H1 (cell line): ENCODE measurements around the gene DAAM1. TPM values are rescaled to one million over a fixed set of nuclear protein-coding genes. Genes with fewer than 3 reads are reported as not detected.

ENCODE experiments used
- BCL11A ChIP-seq, 2 experiments: IDR thresholded peaks; one replicate each; pipeline ENCODE4 v1.6.1; 2011; ENCODE audit warnings: low read depth in 2 of 2, low read length in 2 of 2, mild to moderate bottlenecking in 2 of 2
- FOSL1 ChIP-seq: IDR thresholded peaks from 2 replicates; pipeline ENCODE4 v1.6.1; 2011; ENCODE audit warnings: mild to moderate bottlenecking, low read depth, low read length, moderate library complexity; ENCODE audit not compliant: insufficient read depth
- GTF2F1 ChIP-seq: IDR thresholded peaks from 2 replicates; pipeline ENCODE4 v1.6.1; 2012; ENCODE audit warnings: low read depth, low read length, improper control_type of control experiment, borderline replicate concordance
- KDM1A ChIP-seq: fragments of 200-600, 300-600 bp; sonication (generic); IDR thresholded peaks from 2 replicates; pipeline ENCODE4 v1.7.1; 2016; ENCODE audit warnings: mild to moderate bottlenecking, low read length, borderline replicate concordance
- RFX5 ChIP-seq: IDR thresholded peaks from 2 replicates; pipeline ENCODE4 v1.6.1; 2011; ENCODE audit warnings: low read depth, low read length, improper control_type of control experiment, borderline replicate concordance
- SIN3A ChIP-seq, 2 experiments: IDR thresholded peaks in 1 of 2; conservative IDR thresholded peaks in 1 of 2; 2 replicates each; pipeline ENCODE4 v1.6.1; 2011 to 2012; ENCODE audit warnings: low read length in 2 of 2, improper control_type of control experiment in 1 of 2, low read depth in 1 of 2, mild to moderate bottlenecking in 1 of 2
- SIX5 ChIP-seq: IDR thresholded peaks from 2 replicates; pipeline ENCODE4 v1.6.1; 2011; ENCODE audit warnings: mild to moderate bottlenecking, low read depth, low read length
- SP2 ChIP-seq: IDR thresholded peaks from 2 replicates; pipeline ENCODE4 v1.6.1; 2012; ENCODE audit warnings: mild to moderate bottlenecking, low read length, inconsistent platforms
- polyA plus RNA-seq, 7 experiments: library from polyadenylated mRNA; depleted of rRNA in 3 of 7; stranded (reverse) in 5 of 7; unstranded in 2 of 7; fragments of >200 nt in 5 of 7; fragments of 200-250 nt in 2 of 7; gene quantifications; 1 replicate in 5 of 7; 2 replicates in 1 of 7; 4 replicates in 1 of 7; pipeline versions ENCODE4 v1.2.1 to v1.2.3, GENCODE V29; 2011 to 2013; ENCODE audit warnings: missing spikeins in 2 of 7, mixed read lengths in 2 of 7
- total RNA-seq: library from RNA; stranded (reverse); fragmentation: NEBNext Ultra II Directional; extraction: Animal tissue kit (Norgen Biotek cat#: 25700); gene quantifications from 2 replicates; pipeline ENCODE4 v1.2.1, GENCODE V29; 2021

DAAM1 gene
- total and polyA plus RNA-seq, 2 of the 8 experiments (the other 6 are each of a cell fraction or from before 2014, with no cell fraction given): 5.0 to 44.9 TPM

DNA sequence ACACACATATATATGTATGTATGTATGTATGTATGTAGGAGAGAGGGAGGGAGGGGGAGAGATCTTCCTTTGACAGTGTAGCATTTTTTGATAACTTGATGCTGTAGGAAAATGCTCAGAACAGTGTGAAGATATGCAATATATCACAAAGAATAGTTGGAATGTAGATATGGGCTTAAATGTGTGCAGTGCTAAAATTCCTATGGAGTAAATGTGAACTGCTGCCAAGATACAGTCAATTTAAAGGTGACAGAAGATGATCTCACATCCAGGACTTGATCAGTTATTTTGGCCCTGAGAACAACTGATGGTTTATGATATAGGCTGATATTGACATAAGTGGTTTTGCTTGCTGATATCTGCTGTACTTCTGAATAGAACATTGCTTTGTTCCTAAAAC is 84.2 kb downstream of the DAAM1 start (continued):
- TF ChIP-seq SIN3A (conservative IDR thresholded peaks at IDR 0.05 in 1 of 2, IDR thresholded peaks at IDR 0.05 in 1 of 2; ENCODE audit: low read depth in 1 of 2, low read length in 2 of 2): no peak
- TF ChIP-seq KDM1A: no peak
- TF ChIP-seq SIX5: no peak
- TF ChIP-seq FOSL1: no peak
- TF ChIP-seq BCL11A (IDR thresholded peaks at IDR 0.05; ENCODE audit: low read depth in 2 of 2, low read length in 2 of 2): no peak
- no peak for TF ChIP-seq GTF2F1
- TF ChIP-seq RFX5: no peak
- no peak for TF ChIP-seq SP2
